Keratinocyte (primary cell): Measurements from ENCODE around the gene CCR8.

Source experiments
- CTCF ChIP-seq, 3 experiments: IDR thresholded peaks in 1 of 3; conservative IDR thresholded peaks in 1 of 3; optimal IDR thresholded peaks in 1 of 3; 2 replicates in 2 of 3; 3 replicates in 1 of 3; pipeline versions ENCODE3 to v1.5.1; 2011; ENCODE audit warnings: low read length in 3 of 3, mild to moderate bottlenecking in 3 of 3, moderate library complexity in 2 of 3, control low read depth in 1 of 3, inconsistent platforms in 1 of 3; ENCODE audit not compliant: insufficient read depth in 2 of 3; ENCODE audit errors: extremely low read depth in 1 of 3
- EZH2 ChIP-seq: IDR thresholded peaks from one replicate; pipeline ENCODE4 v1.6.1; 2012; ENCODE audit warnings: inconsistent platforms, mild to moderate bottlenecking, low read length, moderate library complexity

DNA sequence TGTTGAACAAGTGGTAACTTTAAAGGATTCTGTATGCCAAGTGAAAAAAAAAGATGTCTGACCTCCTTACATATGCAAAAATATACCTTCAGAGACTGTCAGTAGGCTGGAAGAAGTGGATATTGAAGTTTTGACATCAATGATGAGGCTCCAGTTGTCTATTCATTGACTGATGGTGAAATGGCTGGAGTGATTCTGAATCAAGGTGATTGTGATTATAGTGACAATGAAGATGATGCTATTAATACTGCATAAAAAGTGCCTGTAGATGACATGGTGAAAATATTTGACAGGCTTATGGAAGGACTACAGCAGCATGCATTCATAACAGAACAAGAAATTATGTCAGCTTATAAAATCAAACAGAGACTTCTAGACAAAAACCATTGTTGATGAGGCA is 4.1 kb downstream of the CCR8 start:
- TF ChIP-seq CTCF (optimal IDR thresholded peaks at IDR 0.05 in 1 of 3, IDR thresholded peaks at IDR 0.05 in 1 of 3, conservative IDR thresholded peaks at IDR 0.05 in 1 of 3; ENCODE audit: extremely low read depth in 1 of 3, insufficient read depth in 2 of 3, low read length in 3 of 3), result no peak
- TF ChIP-seq EZH2, result no peak
